Panc1 (cell line): ENCODE results near the gene CNOT3. TPM values are rescaled to one million over a fixed set of nuclear protein-coding genes. Genes with fewer than 3 reads are reported as not detected.
A peak's percentile ranks its signal among the peaks of the same experiment; 100 is the strongest.
"Not testable (repeated sequence)": the region's sequence is repeated elsewhere in the genome, so short reads cannot be mapped to it uniquely, and the experiment has no call there.

Experiments used
- ATAC-seq: fragments of 200-7000 bp; cut with Tn5 transposase; 2 replicates; pipeline ENCODE4 v1.9.1; 2020; ENCODE audit warnings: mild to moderate bottlenecking, moderate library complexity
- BruUV-seq: library from RNA; stranded (reverse); fragments of 400-500 nt; replicated peaks from 2 replicates; lab custom pipeline; 2021; lab: Mats Ljungman, UMichigan
- CTCF ChIA-PET: fragments of 300-600 bp; sonication (Branson Sonifier 250); formaldehyde crosslinking; loops from one replicate; lab custom pipeline; 2022; ENCODE audit warnings: antibody characterized with exemption; lab: Charles Lee
- POLR2A ChIA-PET: fragments of 300-600 bp; sonication (Branson Sonifier 250); formaldehyde crosslinking; loops from one replicate; lab custom pipeline; 2022; ENCODE audit warnings: antibody characterized with exemption; lab: Charles Lee
- DNase-seq: peaks from one replicate; pipeline ENCODE4 v3.0.0-alpha.2; 2010; ENCODE audit warnings: low read depth, low spot score
- H3K27ac ChIP-seq: 2 replicates; pipeline ENCODE4 v1.5.1; 2011; ENCODE audit warnings: mild to moderate bottlenecking, low read length, inconsistent platforms
- H3K27me3 ChIP-seq: fragments of 200-500 bp; sonication (Bioruptor generic); 2 replicates; pipeline ENCODE4 v1.6.0; 2014; ENCODE audit warnings: low read length, inconsistent platforms; ENCODE audit not compliant: control insufficient read depth, insufficient read depth
- H3K36me3 ChIP-seq: fragments of 200-500 bp; sonication (Bioruptor generic); 2 replicates; pipeline ENCODE4 v1.5.1; 2014; ENCODE audit warnings: inconsistent platforms, mild to moderate bottlenecking, low read length, moderate library complexity; ENCODE audit not compliant: control insufficient read depth, insufficient read depth
- H3K4me1 ChIP-seq: 2 replicates; pipeline ENCODE4 v1.5.1; 2011; ENCODE audit warnings: inconsistent platforms, mild to moderate bottlenecking, low read length, moderate library complexity; ENCODE audit not compliant: control insufficient read depth, insufficient read depth
- H3K4me3 ChIP-seq, 2 experiments: 2 replicates each; pipeline ENCODE4 v1.5.1; 2011 to 2012; ENCODE audit warnings: low read depth in 2 of 2, low read length in 2 of 2, mild to moderate bottlenecking in 2 of 2, inconsistent platforms in 1 of 2, moderate library complexity in 1 of 2
- H3K9me3 ChIP-seq: fragments of 200-500 bp; sonication (Bioruptor generic); 2 replicates; pipeline ENCODE4 v1.5.1; 2014; ENCODE audit warnings: low read depth, mild to moderate bottlenecking, inconsistent platforms, low read length, moderate library complexity; ENCODE audit not compliant: control insufficient read depth, insufficient read depth
- CTCF ChIP-seq: fragments of 450-650 bp; IDR thresholded peaks from 2 replicates; pipeline ENCODE4 v1.5.1; 2017; ENCODE audit warnings: mild to moderate bottlenecking
- POLR2AphosphoS5 ChIP-seq: IDR thresholded peaks from 2 replicates; pipeline ENCODE4 v1.6.1; 2012; ENCODE audit warnings: mild to moderate bottlenecking, low read depth, low read length, moderate library complexity
- SIN3A ChIP-seq: IDR thresholded peaks from 2 replicates; pipeline ENCODE4 v1.6.1; 2012; ENCODE audit warnings: low read depth, mild to moderate bottlenecking, low read length, moderate library complexity, borderline replicate concordance; ENCODE audit not compliant: insufficient read depth
- TCF7L2 ChIP-seq: IDR thresholded peaks from 2 replicates; pipeline ENCODE4 v1.6.1; 2011; ENCODE audit warnings: mild to moderate bottlenecking, low read depth, low read length, inconsistent platforms
- in situ Hi-C: cut with HindIII; loops from 2 replicates; pipeline ENCODE4 v1.10.0; 2016; ENCODE audit warnings: low sequenced_read_pairs, low pct_unique_long_range_greater_than_20kb
- intact Hi-C: fragments of 100-400 bp; cut with micrococcal nuclease; formaldehyde crosslinking; loops from one replicate; pipeline ENCODE4 v1.10.0; 2022; ENCODE audit not compliant: unreplicated experiment
- total RNA-seq: library from RNA; stranded (reverse); gene quantifications from one replicate; pipeline ENCODE4 v1.2.1, GENCODE V29; 2021; ENCODE audit not compliant: unreplicated experiment

The CNOT3 gene
- total RNA-seq, 1 experiment from 2014 or later: 111 TPM

GRCh38 chr19:54168174-54168917 is 30.8 kb downstream of the CNOT3 start:
- TF ChIP-seq TCF7L2 (no peak), POLR2AphosphoS5 (no peak), CTCF (peak; percentile 93)
- DNase-seq (peak; percentile 65), ATAC-seq (peak; percentile 85)
- Histone ChIP-seq H3K4me3 (no peak overlapping the region), H3K27me3 (no peaks in the 10 kb centered on the region), H3K27ac (no peak overlapping the region), H3K36me3 (no peaks in the 10 kb centered on the region), H3K4me1 (peaks cover 8% of the 10 kb centered on the region), H3K9me3 (no peaks in the 10 kb centered on the region)
- no TSS peak for BruUV-seq
- intact Hi-C loops: no loop called here
- ChIA-PET CTCF (interaction anchor here (0.5 to 1.3 kb wide), 6 partner anchors 9 to 360 kb away, joined by 3 to 8 read pairs (median 4); partner anchors contain the start of gene MBOAT7), POLR2A (interaction anchor here (1.0 kb wide), 1 partner anchor 28 kb away, joined by 3 read pairs; no protein-coding TSS in a partner anchor)
- in situ Hi-C loops: no loop called here

GRCh38 chr19:54169149-54169740 is 31.7 kb downstream of the CNOT3 start:
- intact Hi-C loops: no loop called here
- Histone ChIP-seq H3K36me3 (no peaks in the 10 kb centered on the region), H3K27me3 (no peaks in the 10 kb centered on the region), H3K4me3 (no peak overlapping the region), H3K4me1 (peaks cover 9% of the 10 kb centered on the region), H3K27ac (no peak overlapping the region), H3K9me3 (no peaks in the 10 kb centered on the region)
- TF ChIP-seq CTCF (no peak), SIN3A (no peak)
- in situ Hi-C loops: no loop called here
- DNase-seq: no peak
- no peak for ATAC-seq
- no TSS peak for BruUV-seq
- CTCF ChIA-PET: interaction anchor here (0.6 to 1.3 kb wide), 3 partner anchors 20 to 253 kb away, joined by 3 to 8 read pairs (median 4); partner anchors contain the start of gene MBOAT7
- POLR2A ChIA-PET: interaction anchor here (1.0 kb wide), 1 partner anchor 27 kb away, joined by 3 read pairs; no protein-coding TSS in a partner anchor

DNA sequence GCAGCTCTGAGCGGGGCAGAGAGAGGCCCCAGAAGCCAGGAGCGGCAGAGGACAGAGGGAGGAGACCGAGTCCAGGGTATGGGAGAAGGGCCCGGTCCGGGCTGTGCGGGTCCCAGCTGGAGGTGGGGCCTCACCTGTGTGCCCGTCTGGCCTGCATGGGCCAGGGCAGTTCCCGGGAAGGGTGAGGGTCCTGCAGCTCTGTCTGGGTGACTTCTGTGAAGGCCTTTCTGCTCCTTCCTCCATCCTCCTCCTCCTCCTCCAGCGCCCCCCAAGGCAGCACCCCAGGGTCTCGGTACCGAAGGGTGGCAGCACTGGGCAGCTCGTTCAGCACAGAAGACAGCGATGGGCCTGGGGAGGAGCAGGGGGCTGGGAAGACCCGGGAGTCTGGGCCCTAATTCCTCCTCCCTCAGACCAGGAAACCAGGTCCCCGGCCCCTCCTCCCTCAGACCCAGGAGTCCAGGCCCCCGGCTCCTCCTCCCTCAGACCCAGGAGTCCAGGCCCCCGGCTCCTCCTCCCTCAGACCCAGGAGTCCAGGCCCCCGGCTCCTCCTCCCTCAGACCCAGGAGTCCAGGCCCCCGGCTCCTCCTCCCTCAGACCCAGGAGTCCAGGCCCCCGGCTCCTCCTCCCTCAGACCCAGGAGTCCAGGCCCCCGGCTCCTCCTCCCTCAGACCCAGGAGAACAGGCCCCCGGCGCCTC is 34.3 kb downstream of the CNOT3 start:
- H3K27ac ChIP-seq, H3K4me3 ChIP-seq, H3K27me3 ChIP-seq, in situ Hi-C loops, H3K36me3 ChIP-seq, intact Hi-C loops, POLR2A ChIA-PET, BruUV-seq, H3K9me3 ChIP-seq, CTCF ChIA-PET, ATAC-seq, DNase-seq, H3K4me1 ChIP-seq: not testable (repeated sequence)
